Measurements from ENCODE around the gene GVQW3.

GVQW3 gene

GRCh38 chr11:76443268-76443980 lies 62.3 kb downstream of the GVQW3 start:
- H3K9me3 ChIP-seq: no peaks in the 10 kb centered on the region
- H3K27me3 ChIP-seq: no peaks in the 10 kb centered on the region
- H3K4me3 ChIP-seq (ENCODE audit: low read depth, low read length): peak overlapping the region; percentile 69
- no peak for DNase-seq
- no peak for TF ChIP-seq CTCF (IDR thresholded peaks at IDR 0.05; ENCODE audit: low read depth, low read length)
- no peaks in the 10 kb centered on the region for H3K4me1 ChIP-seq
- peaks cover 8% of the 10 kb centered on the region for H3K36me3 ChIP-seq

- Histone ChIP-seq H3K27me3 (no peaks in the 10 kb centered on the region), H3K9me3 (no peaks in the 10 kb centered on the region), H3K4me3 (ENCODE audit: low read depth, low read length) (peak overlapping the region; percentile 69), H3K36me3 (peaks cover 8% of the 10 kb centered on the region), H3K4me1 (no peaks in the 10 kb centered on the region)
- no peak for TF ChIP-seq CTCF (IDR thresholded peaks at IDR 0.05; ENCODE audit: low read depth, low read length)
- no peak for DNase-seq
These were observed 62.9 kb downstream of the GVQW3 start for GRCh38 chr11:76444065-76444383.

GRCh38 chr11:76444384-76445120 lies 63.4 kb downstream of the GVQW3 start, which contains the start of gene EMSY:
TSS of gene EMSY (plus strand) at chr11:76445018. CDS start at chr11:76446939, 1,921 bp downstream.
- Histone ChIP-seq H3K36me3 (peaks cover 8% of the 10 kb centered on the region), H3K4me1 (no peaks in the 10 kb centered on the region), H3K27me3 (no peaks in the 10 kb centered on the region), H3K4me3 (ENCODE audit: low read depth, low read length) (peak within 1 kb of the TSS; percentile 69), H3K9me3 (no peaks in the 10 kb centered on the region)
- TF ChIP-seq CTCF (IDR thresholded peaks at IDR 0.05; ENCODE audit: low read depth, low read length): no peak
- DNase-seq: peak; percentile 98

- Histone ChIP-seq H3K9me3 (no peaks in the 10 kb centered on the region), H3K4me3 (ENCODE audit: low read depth, low read length) (peak overlapping the region; percentile 69), H3K27me3 (no peaks in the 10 kb centered on the region), H3K4me1 (no peaks in the 10 kb centered on the region), H3K36me3 (peaks cover 14% of the 10 kb centered on the region)
- peak; percentile 24; the same call in 1 of the 2 replicates for TF ChIP-seq CTCF (IDR thresholded peaks at IDR 0.05; ENCODE audit: low read depth, low read length)
- DNase-seq: peak; percentile 86
These were observed 64.3 kb downstream of the GVQW3 start for GRCh38 chr11:76445121-76446084.

GRCh38 chr11:76448506-76448905 lies 67.4 kb downstream of the GVQW3 start:
- TF ChIP-seq CTCF (IDR thresholded peaks at IDR 0.05; ENCODE audit: low read depth, low read length): no peak
- no peaks in the 10 kb centered on the region for H3K4me1 ChIP-seq
- no peak for DNase-seq
- no peaks in the 10 kb centered on the region for H3K27me3 ChIP-seq
- peaks cover 20% of the 10 kb centered on the region for H3K36me3 ChIP-seq
- no peaks in the 10 kb centered on the region for H3K9me3 ChIP-seq
- no peak overlapping the region for H3K4me3 ChIP-seq (ENCODE audit: low read depth, low read length)

Measured in BE2C (cell line).